ENCODE measurements around the gene TAPT1. TPM values are rescaled to one million over a fixed set of nuclear protein-coding genes. Genes with fewer than 3 reads are reported as not detected.
A peak's percentile ranks its signal among the peaks of the same experiment; 100 is the strongest.

Gene TAPT1
- total and polyA plus RNA-seq, 2 donors (not counting 3 experiments of a cell fraction or from before 2014, with no cell fraction given): 6.9 to 17.5 TPM

DNA sequence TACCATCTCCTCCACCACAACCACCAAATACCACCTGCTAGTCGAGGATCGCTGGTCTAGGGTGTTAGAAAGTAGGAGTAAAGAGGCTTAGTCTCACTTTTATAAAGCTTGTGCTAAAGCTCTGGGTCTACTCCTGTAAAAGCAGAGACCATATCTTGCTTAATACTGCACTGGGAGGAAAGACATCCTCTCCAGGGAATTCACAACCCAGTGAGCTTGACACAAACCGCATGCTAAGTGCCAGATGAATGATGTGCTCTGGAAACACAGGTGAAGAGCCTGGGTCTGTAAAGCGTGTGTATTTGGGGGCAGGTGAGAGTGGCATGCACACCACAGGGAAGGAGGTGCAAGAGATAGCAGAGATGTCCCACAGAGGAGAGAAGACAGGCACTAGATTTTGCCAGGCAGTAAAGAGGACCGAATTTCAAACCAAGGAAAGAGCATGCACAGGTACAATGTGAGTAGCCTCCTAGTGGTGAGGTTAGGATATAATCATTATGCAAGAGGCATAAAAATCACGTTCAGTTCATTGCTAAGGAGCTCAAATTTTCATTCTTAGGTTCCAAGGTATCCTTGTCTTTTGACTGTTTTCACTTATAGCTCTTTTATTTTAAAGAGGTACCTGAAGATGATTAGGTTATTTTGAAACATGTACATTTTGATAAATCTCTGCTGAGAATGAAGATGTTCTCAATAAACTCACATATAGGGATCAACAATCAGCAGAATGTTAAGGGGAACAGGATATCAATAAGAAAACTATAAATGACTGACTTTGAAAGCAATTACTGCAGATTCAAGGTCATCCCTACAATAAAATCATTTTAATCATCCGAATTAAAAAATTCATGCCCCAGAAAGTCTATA is 20.7 kb downstream of the TAPT1 start:
- BruUV-seq (replicated peaks): no TSS peak
- H3K9me1 ChIP-seq (replicated peaks; ENCODE audit: control insufficient read depth, extremely low read depth, insufficient read depth, low read length): no peaks in the 10 kb centered on the region
- no peaks in the 10 kb centered on the region for H3K36me3 ChIP-seq (ENCODE audit: control insufficient read depth in 2 of 2, extremely low read depth in 1 of 2, insufficient read depth in 2 of 2, low read length in 2 of 2)
- no peak for TF ChIP-seq EZH2 (IDR thresholded peaks at IDR 0.05; ENCODE audit: borderline replicate concordance, low read depth, low read length, severe bottlenecking)
- TF ChIP-seq JUN (IDR thresholded peaks at IDR 0.05; ENCODE audit: borderline replicate concordance, insufficient read depth, insufficient read length, low read depth): no peak
- no peak for TF ChIP-seq POLR2AphosphoS5 (IDR thresholded peaks at IDR 0.05; ENCODE audit: insufficient read depth, low read depth, low read length)
- TF ChIP-seq, protein P1, sequence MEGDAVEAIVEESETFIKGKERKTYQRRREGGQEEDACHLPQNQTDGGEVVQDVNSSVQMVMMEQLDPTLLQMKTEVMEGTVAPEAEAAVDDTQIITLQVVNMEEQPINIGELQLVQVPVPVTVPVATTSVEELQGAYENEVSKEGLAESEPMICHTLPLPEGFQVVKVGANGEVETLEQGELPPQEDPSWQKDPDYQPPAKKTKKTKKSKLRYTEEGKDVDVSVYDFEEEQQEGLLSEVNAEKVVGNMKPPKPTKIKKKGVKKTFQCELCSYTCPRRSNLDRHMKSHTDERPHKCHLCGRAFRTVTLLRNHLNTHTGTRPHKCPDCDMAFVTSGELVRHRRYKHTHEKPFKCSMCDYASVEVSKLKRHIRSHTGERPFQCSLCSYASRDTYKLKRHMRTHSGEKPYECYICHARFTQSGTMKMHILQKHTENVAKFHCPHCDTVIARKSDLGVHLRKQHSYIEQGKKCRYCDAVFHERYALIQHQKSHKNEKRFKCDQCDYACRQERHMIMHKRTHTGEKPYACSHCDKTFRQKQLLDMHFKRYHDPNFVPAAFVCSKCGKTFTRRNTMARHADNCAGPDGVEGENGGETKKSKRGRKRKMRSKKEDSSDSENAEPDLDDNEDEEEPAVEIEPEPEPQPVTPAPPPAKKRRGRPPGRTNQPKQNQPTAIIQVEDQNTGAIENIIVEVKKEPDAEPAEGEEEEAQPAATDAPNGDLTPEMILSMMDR (IDR thresholded peaks at IDR 0.05; ENCODE audit: extremely low read depth in 1 of 2, insufficient read depth in 1 of 2, low read depth in 1 of 2, low read length in 2 of 2): peak; percentile 40 to 54
- TF ChIP-seq POLR2A (IDR thresholded peaks at IDR 0.05; ENCODE audit: low read depth, low read length): no peak
- no peaks in the 10 kb centered on the region for H4K20me1 ChIP-seq (replicated peaks; ENCODE audit: control insufficient read depth, extremely low read depth, insufficient read depth, low read length)
- no peak overlapping the region for H3K9ac ChIP-seq (replicated peaks; ENCODE audit: extremely low read depth, insufficient read depth, low read length)
- no peaks in the 10 kb centered on the region for H3K4me1 ChIP-seq (ENCODE audit: control insufficient read depth, extremely low read depth, insufficient read depth, low read length)
- FAIRE-seq (peak; percentile 72), DNase-seq (ENCODE audit: low read depth, low spot score) (peak; percentile 24)
- no peaks in the 10 kb centered on the region for H3K9me3 ChIP-seq (replicated peaks; ENCODE audit: control insufficient read depth, insufficient read depth, low read length)
- H3K27ac ChIP-seq (ENCODE audit: insufficient read depth, low read depth, low read length): no peak overlapping the region
- no peaks in the 10 kb centered on the region for H3K27me3 ChIP-seq (ENCODE audit: control insufficient read depth in 2 of 2, insufficient read depth in 2 of 2, low read length in 2 of 2)
- H3K79me2 ChIP-seq (ENCODE audit: control insufficient read depth, insufficient read depth, low read length): no peaks in the 10 kb centered on the region
- ChIA-PET CTCF (interaction anchor here (0.5 to 5.8 kb wide), 27 partner anchors 9 to 1119 kb away, joined by 3 to 79 read pairs (median 4); partner anchors contain the start of gene TAPT1), POLR2A (no interaction called here)
- H3K4me3 ChIP-seq (replicated peaks in 1 of 3; ENCODE audit: insufficient read depth in 1 of 3, low read depth in 1 of 3, low read length in 3 of 3): no peak overlapping the region
- intact Hi-C loops (cut with micrococcal nuclease) (loop anchor here (1.0 kb wide), 2 partner anchors 21 to 179 kb away; partner anchors contain the start of gene TAPT1), dilution Hi-C loops (cut with MboI; ENCODE audit: extremely low pct_ligation_motif_present, low sequenced_read_pairs) (no loop called here)
- H3K4me2 ChIP-seq (ENCODE audit: insufficient read depth, low read length): no peak overlapping the region
- H2AFZ ChIP-seq (ENCODE audit: low read depth, low read length): no peak overlapping the region
